Testis (tissue), 2 donors: ENCODE data around the gene EIF2D.

ENCODE experiments used
- POLR2A ChIP-seq: fragments of 450-650 bp; IDR thresholded peaks from one replicate; pipeline ENCODE4 v1.6.1; 2017; ENCODE audit warnings: antibody characterized with exemption, mild to moderate bottlenecking, moderate library complexity
- TF ChIP-seq, protein P1 (sequence below), 3 experiments: fragments of 450-650 bp in 2 of 3; fragments of 200-600 bp in 1 of 3; sonication (generic) in 1 of 3; IDR thresholded peaks; one replicate each; pipeline ENCODE4 v1.5.1; 2016 to 2019; ENCODE audit warnings: antibody characterized with exemption in 3 of 3, mild to moderate bottlenecking in 2 of 3, moderate library complexity in 1 of 3

DNA sequence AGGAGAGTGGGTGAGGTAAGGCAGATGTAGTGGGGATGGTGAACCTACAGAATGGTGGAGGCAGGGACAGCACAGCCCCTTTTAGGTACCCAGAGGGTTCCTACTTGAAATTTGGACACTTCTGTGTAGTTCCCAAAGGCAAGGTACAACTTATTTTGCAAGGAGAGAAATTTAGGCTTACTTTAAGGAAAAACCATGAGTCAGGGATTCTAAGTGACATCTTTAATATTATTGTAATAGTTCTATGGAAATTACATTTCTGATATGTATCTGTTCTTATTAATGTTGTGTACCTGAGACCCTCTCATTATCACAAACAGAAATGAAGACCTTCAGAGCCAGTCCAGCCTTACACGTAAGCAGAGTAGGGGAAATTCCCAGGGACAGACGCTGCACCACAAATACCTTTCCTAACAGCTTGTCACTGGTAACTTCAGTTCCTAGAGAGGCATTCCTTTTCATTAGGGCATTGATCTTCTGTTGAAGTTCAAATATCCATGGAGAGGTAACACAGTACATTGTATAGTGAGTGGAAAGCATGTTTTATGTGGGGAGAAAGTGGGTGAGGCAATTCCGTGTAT, 30.9 kb upstream of the EIF2D start:
- TF ChIP-seq POLR2A, result no peak
- TF ChIP-seq, protein P1, sequence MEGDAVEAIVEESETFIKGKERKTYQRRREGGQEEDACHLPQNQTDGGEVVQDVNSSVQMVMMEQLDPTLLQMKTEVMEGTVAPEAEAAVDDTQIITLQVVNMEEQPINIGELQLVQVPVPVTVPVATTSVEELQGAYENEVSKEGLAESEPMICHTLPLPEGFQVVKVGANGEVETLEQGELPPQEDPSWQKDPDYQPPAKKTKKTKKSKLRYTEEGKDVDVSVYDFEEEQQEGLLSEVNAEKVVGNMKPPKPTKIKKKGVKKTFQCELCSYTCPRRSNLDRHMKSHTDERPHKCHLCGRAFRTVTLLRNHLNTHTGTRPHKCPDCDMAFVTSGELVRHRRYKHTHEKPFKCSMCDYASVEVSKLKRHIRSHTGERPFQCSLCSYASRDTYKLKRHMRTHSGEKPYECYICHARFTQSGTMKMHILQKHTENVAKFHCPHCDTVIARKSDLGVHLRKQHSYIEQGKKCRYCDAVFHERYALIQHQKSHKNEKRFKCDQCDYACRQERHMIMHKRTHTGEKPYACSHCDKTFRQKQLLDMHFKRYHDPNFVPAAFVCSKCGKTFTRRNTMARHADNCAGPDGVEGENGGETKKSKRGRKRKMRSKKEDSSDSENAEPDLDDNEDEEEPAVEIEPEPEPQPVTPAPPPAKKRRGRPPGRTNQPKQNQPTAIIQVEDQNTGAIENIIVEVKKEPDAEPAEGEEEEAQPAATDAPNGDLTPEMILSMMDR (IDR thresholded peaks at IDR 0.05), result no peak
